ENCODE measurements around the gene ZNF609. TPM values are rescaled to one million over a fixed set of nuclear protein-coding genes. Genes with fewer than 3 reads are reported as not detected.

ZNF609 gene
- total RNA-seq, 2 donors from 2014 or later: 52.3 to 54.8 TPM

GRCh38 chr15:64515196-64515595 lies 54.8 kb downstream of the ZNF609 start:
- Mint-ChIP-seq H3K36me3 (ENCODE audit: low read depth) (peaks cover 18% of the 10 kb centered on the region), H3K27ac (no peak overlapping the region)
- no peak overlapping the region for H3K27ac ChIP-seq (ENCODE audit: low read depth, low read length)

GRCh38 chr15:64515825-64516224 lies 55.4 kb downstream of the ZNF609 start:
- Histone ChIP-seq H3K27ac (ENCODE audit: low read depth, low read length) (no peak overlapping the region), H3K27me3 (ENCODE audit: control insufficient read depth, insufficient read depth, low read length, poor library complexity, severe bottlenecking) (no peaks in the 10 kb centered on the region), H3K36me3 (ENCODE audit: control insufficient read depth, insufficient read depth, low read length) (peaks cover 25% of the 10 kb centered on the region), H3K4me3 (ENCODE audit: low read length) (no peak overlapping the region), H3K9me3 (ENCODE audit: control insufficient read depth, low read length) (no peaks in the 10 kb centered on the region), H3K4me1 (ENCODE audit: control insufficient read depth, insufficient read depth, low read length) (peaks cover under 1% of the 10 kb centered on the region), H3K9ac (ENCODE audit: extremely low read depth, low read length, poor library complexity, severe bottlenecking) (no peak overlapping the region)
- no peaks in the 10 kb centered on the region for H3K27me3 Mint-ChIP-seq (ENCODE audit: insufficient read depth)
- no peak overlapping the region for H3K4me3 Mint-ChIP-seq
- no peak for DNase-seq
- H3K4me1 Mint-ChIP-seq: peaks cover 31% of the 10 kb centered on the region
- 94 to 95% methylated on average over 6 to 9 of the region's 9 CpGs for WGBS, 2 experiments (ENCODE audit: insufficient coverage in 1 of 2, insufficient read length in 1 of 2)
- no peaks in the 10 kb centered on the region for H3K9me3 Mint-ChIP-seq
- H3K27ac Mint-ChIP-seq: no peak overlapping the region
- H3K36me3 Mint-ChIP-seq (ENCODE audit: low read depth): peaks cover 18% of the 10 kb centered on the region
- TF ChIP-seq, protein P1, sequence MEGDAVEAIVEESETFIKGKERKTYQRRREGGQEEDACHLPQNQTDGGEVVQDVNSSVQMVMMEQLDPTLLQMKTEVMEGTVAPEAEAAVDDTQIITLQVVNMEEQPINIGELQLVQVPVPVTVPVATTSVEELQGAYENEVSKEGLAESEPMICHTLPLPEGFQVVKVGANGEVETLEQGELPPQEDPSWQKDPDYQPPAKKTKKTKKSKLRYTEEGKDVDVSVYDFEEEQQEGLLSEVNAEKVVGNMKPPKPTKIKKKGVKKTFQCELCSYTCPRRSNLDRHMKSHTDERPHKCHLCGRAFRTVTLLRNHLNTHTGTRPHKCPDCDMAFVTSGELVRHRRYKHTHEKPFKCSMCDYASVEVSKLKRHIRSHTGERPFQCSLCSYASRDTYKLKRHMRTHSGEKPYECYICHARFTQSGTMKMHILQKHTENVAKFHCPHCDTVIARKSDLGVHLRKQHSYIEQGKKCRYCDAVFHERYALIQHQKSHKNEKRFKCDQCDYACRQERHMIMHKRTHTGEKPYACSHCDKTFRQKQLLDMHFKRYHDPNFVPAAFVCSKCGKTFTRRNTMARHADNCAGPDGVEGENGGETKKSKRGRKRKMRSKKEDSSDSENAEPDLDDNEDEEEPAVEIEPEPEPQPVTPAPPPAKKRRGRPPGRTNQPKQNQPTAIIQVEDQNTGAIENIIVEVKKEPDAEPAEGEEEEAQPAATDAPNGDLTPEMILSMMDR (conservative IDR thresholded peaks at IDR 0.05): no peak

More at GRCh38 chr15:64515196-64515595, 54.8 kb downstream of the ZNF609 start:
- peaks cover 27% of the 10 kb centered on the region for H3K4me1 Mint-ChIP-seq
- H3K4me1 ChIP-seq (ENCODE audit: control insufficient read depth, insufficient read depth, low read length): no peaks in the 10 kb centered on the region
- no peak overlapping the region for H3K4me3 Mint-ChIP-seq
- DNase-seq: no peak
- H3K9ac ChIP-seq (ENCODE audit: extremely low read depth, low read length, poor library complexity, severe bottlenecking): no peak overlapping the region
- H3K27me3 ChIP-seq (ENCODE audit: control insufficient read depth, insufficient read depth, low read length, poor library complexity, severe bottlenecking): no peaks in the 10 kb centered on the region
- no peaks in the 10 kb centered on the region for H3K27me3 Mint-ChIP-seq (ENCODE audit: insufficient read depth)
- TF ChIP-seq, protein P1 (conservative IDR thresholded peaks at IDR 0.05): no peak
- H3K36me3 ChIP-seq (ENCODE audit: control insufficient read depth, insufficient read depth, low read length): peaks cover 29% of the 10 kb centered on the region
- no peaks in the 10 kb centered on the region for H3K9me3 Mint-ChIP-seq
- no peaks in the 10 kb centered on the region for H3K9me3 ChIP-seq (ENCODE audit: control insufficient read depth, low read length)
- 94 to 96% methylated on average over 2 of the region's 2 CpGs for WGBS, 2 experiments (ENCODE audit: insufficient coverage in 1 of 2, insufficient read length in 1 of 2)
- H3K4me3 ChIP-seq (ENCODE audit: low read length): no peak overlapping the region

- no peak overlapping the region for H3K27ac Mint-ChIP-seq
- Histone ChIP-seq H3K9ac (ENCODE audit: extremely low read depth, low read length, poor library complexity, severe bottlenecking) (no peak overlapping the region), H3K36me3 (ENCODE audit: control insufficient read depth, insufficient read depth, low read length) (peaks cover 14% of the 10 kb centered on the region), H3K27ac (ENCODE audit: low read depth, low read length) (no peak overlapping the region), H3K27me3 (ENCODE audit: control insufficient read depth, insufficient read depth, low read length, poor library complexity, severe bottlenecking) (no peaks in the 10 kb centered on the region), H3K4me3 (ENCODE audit: low read length) (no peak overlapping the region), H3K9me3 (ENCODE audit: control insufficient read depth, low read length) (no peaks in the 10 kb centered on the region), H3K4me1 (ENCODE audit: control insufficient read depth, insufficient read depth, low read length) (peaks cover 14% of the 10 kb centered on the region)
- DNase-seq: no peak
- H3K27me3 Mint-ChIP-seq (ENCODE audit: insufficient read depth): no peaks in the 10 kb centered on the region
- TF ChIP-seq, protein P1 (conservative IDR thresholded peaks at IDR 0.05): peak; percentile 50
- H3K4me3 Mint-ChIP-seq: no peak overlapping the region
- H3K36me3 Mint-ChIP-seq (ENCODE audit: low read depth): peaks cover 16% of the 10 kb centered on the region
- H3K9me3 Mint-ChIP-seq: no peaks in the 10 kb centered on the region
- H3K4me1 Mint-ChIP-seq: peaks cover 37% of the 10 kb centered on the region
These were observed 59.5 kb downstream of the ZNF609 start for GRCh38 chr15:64519897-64520296.
